Smooth muscle cell of the brain vasculature (primary cell): ENCODE measurements around the gene KRT17.
"Not testable (repeated sequence)": the region's sequence is repeated elsewhere in the genome, so short reads cannot be mapped to it uniquely, and the experiment has no call there.

Source experiments
- DNase-seq: peaks from one replicate; pipeline ENCODE4 v3.0.0-alpha.2; 2012; ENCODE audit warnings: low read depth, low spot score

KRT17 gene

DNA sequence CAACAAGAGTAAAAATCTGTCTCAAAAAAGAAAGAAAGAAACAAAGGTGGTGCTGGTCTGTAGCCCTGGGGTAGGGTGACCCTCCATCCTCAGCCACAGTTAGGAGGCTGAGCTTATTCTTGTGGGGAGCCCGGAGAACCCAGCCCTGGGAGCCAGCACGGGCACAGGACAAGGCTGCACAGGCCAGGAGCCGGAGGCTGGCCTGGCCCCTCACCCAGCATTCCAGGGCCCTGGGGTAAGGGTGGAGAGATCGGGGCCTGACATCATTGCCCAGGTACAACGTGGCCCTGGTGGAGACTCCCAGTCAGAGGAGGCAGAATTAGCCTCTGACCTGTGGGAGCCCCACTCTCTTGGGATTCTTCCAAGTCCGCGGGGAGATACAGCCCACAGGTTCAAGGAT lies 10.3 kb upstream of the KRT17 start:
- no peak for DNase-seq

DNA sequence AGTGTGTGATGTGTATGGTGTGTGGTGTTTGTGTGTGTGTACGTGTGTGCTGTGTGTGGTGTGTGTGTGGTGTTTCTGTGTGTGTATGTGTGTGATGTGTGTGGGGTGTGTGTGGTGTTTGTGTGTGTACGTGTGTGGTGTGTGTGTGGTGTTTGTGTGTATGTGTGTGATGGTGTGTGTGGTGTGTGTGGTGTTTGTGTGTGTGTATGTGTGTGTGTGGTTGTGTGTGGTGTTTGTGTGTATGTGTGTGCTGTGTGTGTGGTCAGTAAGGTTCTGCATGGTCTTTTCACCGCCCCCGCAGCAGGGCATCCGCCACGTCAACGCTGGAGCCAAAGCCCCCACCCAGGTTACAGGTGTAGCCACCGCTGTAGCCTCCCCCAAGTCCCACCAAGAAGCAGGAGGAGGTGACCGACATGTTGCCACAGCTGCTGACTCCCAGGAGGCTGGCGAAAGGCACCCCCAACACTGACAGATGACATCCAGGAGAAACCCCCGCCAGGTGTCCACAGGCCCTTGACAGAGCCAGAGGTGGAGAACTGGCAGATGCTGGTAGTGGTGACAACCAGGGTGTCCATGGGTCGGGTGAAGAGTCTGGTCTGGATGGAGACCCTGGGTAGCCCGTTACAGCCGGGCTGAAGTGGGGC lies 9.3 kb upstream of the KRT17 start:
- no peak for DNase-seq

DNA sequence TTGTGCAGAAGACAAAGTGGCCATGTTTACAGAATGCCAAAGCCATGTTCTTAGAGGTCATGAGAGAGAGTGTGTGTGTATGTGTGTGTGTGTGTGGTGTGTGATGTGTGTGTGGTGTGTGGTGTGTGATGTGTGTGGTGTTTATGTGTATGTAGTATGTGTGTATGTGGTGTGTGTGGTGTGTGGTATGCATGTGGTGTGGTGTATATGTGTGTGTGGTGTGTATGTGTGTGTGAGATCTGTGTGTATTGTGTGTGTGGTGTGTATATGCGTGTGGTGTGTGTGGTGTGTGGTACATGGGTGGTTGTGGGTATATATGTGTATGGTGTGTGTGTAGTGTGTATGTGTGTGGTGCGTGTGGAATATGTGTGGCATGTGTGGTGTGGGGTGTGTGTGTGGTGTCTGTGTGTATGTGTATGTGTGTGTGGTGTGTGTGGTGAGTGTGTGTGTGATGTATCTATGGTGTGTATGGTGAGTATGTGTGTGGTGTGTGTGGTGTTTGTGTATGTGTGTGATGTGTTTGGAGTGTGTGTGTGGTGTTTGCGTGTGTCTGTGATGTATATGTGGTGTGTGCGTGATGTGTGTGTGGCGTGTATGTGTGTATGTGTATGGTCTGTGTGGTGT lies 8.2 kb upstream of the KRT17 start:
- no peak for DNase-seq

DNA sequence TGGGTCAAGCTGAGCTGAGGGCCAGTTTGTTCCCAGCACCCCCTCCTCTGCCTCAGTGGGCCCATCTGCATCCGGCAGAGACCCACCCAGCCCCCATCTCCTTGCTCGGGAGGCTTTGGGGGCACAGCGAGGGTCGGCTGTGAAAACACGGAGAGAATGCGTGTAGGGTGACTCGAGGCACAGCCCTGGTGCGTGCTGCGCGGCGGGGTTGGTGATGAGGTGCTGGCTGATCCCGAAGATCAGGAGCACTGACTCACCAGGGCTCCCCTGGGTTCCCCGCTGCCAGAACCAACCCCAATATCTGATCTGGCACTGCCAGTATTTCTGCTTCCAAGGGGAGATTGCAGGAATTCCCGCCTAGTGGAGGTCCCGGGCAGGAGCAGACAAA lies 7.5 kb upstream of the KRT17 start:
- DNase-seq = no peak

DNA sequence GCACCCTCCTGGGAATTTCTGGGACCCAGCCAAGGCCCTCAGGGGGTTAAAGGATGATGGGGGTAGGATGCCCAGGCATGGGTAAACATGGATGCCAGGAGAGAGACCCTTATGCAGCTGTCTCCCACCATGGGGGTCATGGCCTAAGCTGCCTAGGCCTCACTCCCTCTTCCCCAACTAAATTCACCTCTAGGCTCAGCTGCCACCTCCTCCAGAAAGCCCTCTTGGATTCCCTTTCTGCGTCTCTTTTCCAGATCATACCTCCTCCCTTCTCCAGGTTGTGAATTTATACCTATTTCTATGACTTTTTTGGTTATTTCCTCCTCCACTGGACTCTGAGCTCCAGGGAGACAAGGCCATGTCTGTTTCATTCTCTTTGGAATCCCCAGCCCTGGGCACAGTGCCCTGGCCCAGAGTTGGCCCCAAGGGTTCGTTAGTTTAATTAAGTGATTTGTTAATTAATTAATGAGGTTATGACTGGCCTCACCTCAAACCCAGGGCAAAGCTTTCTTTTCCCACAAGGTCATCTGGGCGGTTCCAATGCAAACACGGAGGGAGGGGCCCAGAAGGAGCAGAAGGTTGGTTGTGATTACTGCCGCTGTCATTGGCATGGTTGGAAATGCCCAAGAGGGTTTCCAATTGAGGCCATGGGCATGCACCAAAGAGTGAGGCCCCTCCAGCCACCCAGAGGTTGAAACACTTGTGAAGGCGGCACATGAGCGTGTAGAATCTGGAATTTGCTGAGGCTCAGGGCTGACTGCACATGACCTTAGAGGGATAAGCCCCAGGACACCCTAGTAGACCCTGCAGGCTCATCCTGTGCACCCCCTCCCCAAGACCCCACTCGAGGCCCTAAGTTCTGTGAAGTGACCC lies 6.9 kb upstream of the KRT17 start:
- no peak for DNase-seq

DNA sequence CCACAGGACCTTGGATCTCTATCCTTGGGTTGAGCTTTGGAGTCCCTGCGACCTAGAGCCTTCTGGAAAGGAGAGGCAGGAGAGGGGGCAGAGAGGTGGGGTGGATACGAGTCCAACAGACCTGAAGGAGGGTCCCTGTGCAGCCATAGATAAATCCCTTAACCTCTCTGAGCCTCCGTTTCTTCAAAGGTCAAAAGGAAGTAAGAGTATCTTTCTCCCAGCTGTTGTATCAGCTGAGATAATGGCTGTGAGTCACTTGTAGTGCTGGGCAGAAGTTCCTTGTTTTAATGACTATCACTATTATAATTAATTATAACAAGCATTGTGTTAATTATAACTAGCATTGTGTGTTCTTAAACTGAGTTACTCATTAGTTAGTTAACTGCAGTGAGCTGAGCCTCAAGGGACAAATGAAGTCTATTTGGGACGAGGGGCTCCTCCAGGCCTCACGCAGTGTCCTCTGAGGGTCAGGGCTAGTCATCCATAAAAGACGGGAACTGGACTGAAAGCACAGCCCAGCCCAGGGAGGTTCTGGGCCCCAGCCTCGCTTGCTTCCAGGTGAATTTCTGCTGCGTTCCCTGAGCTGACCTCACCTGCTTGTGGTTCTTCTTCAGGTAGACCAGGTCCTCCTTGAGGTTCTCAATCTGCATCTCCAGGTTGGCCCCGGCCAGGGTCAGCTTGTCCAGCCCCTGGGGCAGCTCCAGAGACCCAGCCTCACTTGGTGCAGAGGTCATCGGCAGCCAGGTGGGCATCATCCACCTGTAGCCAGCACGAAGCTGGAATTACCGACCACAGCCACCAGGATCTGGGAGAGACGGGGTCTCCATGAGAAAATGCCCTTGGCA lies 5.7 kb upstream of the KRT17 start:
- DNase-seq = no peak

DNA sequence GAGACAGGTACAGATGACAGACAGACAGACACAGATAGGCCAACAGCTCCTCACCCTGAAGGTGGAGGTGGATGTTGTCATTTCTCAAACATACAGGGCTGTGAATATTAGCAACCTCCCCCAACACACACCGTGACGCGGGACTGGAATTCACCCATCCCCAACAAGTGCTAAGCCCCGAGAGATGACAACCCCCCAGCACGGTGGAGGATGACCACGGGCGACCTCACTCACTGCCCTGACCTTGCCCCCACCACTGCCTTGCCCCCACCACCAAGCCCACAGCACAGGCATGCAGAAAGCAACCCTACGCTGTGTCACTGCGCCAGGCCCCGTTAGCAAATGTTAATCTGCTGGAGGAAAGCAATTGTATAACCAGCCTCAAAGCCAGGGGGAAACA lies 4.9 kb upstream of the KRT17 start:
- DNase-seq = no peak

DNA sequence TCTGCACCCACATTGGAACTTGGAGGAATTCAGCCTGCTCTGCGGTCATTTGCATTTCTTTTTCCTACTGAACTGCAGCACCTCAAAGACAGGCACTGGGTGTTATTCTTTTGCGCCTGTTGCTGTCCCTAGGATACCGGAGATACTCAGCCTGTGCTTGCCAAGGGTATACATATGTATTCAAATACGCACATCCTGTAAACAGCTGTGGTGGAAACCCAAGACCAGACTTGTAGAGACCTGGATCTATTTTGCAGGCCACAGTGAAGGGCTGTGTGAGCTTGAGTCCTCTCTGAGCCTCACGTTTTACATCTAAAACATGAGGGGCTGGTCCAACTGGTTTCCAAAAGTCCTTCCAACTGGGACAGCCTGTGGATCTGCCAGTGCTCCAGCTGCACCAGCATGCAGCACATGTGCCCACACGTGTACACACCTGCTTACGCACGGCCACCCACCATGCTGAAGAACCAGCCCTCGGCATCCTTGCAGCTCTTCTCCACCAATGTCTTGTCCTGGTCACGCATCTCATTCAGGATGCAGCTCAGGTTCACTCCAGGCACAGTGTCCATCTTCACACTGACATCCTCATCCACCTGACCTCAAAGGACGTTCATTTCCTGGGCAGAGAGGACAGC lies 4.4 kb upstream of the KRT17 start:
- not testable (repeated sequence) for DNase-seq

DNA sequence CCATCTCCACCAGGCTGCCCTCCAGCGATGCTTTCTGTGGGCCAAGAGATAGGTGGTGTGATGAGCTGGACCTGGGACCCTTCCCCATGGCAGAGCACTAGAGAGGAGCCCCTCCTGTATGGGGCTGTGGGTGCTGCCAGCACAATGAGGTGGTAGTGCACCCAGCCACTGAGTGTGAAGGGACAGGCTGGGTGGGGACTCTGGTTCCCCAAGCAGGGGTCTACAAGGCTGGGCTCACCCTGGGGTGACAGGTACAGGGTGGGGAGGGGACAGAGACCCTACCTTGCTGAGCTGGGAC lies 3.6 kb upstream of the KRT17 start:
- DNase-seq = not testable (repeated sequence)

DNA sequence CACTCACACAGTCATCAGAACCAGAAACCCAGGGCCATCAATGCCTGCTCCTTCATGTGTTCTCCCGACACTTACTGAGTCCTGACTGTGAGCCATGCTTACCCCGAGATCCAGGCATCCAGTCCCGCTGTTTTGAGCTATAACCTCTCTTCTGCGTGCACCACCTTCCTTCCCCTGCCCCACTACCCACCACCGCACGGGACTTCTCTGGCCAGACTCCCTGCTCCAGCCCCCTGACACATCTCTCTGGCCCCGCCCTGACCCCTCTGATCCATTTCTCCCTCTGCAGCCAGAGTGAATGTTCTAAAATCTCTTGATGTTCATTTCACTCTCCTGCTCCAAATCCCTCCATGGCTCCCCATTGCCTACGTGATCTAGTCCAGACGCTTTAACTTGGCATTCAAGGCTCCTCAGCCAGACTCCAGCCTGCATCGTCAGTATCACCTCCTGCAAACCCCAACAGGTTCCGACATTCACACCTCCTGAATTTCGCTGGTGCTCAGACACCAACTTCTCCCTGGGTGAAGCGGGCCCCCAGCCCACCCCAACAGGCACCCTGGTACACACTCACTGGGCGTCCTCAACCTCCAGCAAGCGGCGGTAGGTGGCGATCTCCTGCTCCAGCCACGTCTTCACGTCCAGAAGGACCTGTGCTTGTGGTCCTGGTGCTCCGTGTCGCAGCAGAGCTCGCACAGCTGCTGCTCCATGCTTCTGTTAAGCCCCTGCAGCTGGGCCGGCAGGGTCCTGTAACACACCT lies 3.1 kb upstream of the KRT17 start:
- DNase-seq = no peak

DNA sequence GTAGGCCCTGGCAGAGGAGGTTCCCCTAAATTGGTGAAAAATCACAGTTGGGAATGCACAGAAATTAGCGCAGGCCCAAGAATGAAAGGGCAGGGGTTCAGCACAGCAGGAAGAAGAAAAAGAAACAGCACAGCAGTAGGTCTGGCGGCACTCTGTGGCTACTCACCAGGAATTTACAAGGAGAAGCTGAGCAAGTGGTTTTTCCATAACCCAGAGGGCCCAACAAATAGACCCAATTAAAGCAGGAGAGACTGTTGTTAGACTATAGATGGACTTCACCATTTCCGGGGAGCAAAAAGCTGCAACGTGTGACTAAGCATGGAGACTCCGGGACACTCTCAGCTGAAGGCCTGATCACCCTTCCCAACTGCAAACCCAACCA lies 2.5 kb upstream of the KRT17 start:
- not testable (repeated sequence) for DNase-seq

DNA sequence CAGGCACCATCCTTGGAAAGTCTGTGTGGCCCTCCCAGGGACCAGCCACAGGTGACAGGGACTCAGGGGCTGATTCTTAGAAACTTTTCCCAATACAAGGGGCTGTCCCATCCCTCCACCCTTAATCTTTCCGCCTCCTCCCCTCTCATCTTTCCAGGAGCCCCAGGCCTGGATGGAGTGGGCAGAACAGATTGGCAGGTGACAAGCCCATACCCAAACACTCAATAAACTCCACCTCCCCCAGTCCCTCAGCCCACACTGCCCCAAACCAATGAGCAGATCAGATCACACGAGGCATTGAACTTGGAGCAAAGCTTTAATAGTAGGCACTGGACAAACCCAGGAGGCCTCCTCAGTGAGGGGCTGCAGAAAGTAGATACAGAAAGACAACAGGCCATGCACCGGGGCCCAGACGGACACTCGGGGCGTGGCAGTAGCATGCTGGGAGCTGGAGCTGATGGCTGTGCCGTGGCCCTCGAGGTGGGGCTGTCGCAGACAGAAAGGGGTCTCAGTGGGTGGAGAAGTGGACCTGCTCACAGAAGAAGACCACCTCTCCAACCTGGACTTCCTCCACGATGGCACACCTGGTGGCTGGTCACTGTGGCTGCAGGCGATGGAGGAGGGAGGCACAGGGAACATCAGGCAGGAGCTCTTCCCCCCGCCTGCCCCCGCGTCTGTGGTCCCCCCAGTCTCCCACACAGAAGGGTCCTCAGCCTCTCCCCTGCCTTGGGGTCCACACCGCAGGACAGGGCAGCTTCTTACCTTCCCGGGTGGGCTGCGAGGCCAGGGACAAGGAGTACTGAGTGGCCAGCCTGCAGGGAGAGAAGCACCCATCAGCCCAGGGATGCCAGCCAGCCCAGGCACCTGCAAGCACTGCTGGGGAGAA lies 1.9 kb upstream of the KRT17 start:
- DNase-seq = not testable (repeated sequence)

DNA sequence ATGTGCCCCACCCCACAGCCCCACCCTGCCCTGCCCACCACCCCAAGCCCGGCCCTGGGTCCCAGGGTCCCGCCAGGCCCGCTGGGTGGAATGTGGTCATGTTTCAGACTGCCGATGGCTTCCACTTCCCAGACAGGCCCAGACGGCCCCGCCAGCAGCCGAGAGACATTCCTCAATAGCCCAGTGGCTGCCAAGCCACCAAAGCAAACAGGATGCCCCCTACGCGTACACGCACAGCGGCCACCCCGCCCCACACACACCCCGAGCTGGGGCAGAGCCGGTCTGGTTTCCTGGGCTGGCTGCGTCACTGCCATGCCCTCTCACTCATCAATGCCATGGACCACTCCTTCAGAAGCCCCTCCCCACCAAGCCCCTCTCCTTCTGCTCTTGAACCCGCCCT lies 1.2 kb upstream of the KRT17 start:
- DNase-seq = no peak

DNA sequence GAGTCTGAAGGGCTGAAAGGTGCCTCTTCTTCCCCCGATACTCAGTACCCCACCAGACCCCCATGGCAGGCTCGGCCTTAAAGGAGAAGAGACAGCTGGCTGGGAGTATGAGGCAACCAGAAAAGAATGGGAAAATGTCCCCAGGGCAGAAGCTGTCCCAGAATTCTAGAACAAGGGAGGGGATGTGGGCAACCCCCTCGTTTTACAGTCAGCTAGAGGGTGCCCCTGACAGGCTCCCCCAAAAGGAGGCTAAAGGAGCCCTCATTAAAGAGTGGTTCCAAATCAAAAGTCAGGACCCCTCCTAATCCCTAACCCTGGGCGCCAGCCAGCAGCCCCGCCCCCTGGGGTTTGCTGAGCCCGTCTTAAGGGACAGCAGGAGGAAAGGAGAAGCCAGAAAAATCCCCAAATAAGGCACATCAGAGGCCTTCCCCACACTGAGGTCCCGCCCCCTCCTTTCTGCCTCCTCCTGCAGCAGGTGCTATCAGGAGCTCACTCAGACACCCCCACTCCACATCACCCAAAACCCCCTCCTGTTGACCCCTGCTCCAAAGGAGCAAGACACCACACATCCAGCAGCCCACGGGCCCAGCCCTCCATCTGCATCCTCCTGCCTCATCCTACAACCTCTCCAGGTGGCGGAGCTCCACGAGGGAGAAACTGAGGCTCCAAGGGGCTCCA lies 1.1 kb downstream of the KRT17 start:
- not testable (repeated sequence) for DNase-seq

DNA sequence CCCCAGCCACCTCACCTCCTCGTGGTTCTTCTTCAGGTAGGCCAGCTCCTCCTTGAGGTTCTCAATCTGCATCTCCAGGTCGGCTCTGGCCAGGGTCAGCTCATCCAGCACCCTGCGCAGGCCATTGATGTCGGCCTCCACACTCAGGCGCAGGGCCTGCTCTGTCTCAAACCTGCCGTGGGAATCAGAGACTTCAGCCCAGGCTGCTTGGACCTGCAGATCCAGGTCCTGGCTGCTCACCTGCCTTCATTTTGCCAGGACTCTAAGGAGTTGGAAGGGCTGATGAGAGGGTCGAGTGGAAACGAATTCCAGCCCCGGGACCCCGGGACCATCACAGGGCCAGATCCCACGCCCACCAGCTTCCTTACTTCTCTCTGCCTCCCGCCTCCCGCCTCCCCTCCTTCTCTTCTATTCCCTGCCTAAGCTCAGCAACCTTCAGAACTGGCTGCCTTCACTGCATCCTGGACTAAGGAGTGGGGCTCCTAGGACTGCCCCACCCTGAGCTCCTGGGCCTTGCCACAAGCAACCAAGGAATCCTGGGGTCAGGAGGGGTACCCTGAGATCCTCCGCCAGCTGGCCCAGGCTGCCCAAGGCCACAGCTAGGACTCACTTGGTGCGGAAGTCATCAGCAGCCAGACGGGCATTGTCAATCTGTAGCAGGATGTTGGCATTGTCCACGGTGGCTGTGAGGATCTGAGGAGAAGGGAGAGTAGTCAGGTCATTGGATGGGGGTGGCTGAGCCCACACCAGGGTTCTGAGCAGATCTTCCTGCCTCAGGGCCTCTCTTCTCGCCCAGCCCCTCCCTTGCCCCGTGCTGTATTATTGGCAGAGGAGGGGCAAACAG lies 1.8 kb downstream of the KRT17 start:
- DNase-seq = not testable (repeated sequence)

DNA sequence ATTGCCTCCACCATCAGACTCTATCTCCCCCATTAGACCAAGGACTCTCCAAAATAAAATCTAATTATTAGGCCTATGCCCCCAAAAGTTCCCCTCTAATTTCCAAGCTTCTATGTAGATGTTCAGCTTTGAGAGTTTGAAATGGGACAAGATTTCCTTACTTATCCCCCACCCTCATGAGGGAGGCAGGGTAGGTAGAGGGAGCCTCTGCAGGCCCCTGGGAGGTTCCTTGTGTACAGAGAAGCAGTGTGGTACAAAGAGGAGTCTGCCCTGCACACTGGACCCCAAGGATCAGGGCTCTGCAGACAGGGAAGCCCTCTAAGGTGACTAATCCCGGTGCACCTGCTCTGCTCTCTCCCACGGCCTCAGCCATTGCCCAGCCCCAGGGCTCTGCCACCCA lies 2.5 kb downstream of the KRT17 start:
- no peak for DNase-seq

DNA sequence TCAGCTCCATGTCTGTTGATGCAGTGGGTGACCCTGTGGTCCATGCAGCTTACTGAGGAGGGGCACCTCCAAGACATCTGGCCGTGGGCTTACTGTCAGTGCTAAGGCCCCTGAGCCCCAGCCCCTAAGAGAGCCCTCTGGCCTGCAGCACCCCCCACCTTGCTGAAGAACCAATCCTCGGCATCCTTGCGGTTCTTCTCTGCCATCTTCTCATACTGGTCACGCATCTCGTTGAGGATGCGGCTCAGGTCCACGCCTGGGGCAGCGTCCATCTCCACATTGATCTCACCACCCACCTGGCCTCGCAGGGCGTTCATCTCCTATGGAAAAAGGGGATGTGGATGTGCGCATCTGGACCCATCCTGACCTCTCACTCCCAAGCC lies 2.9 kb downstream of the KRT17 start:
- DNase-seq = not testable (repeated sequence)
